DMS153 treated with DMSO at 0.1 percent for 48 hours (cell line): ENCODE results near the gene PTCRA.

Experiments used
- DNase-seq: peaks from one replicate; lab custom pipeline; 2025; ENCODE audit not compliant: unreplicated experiment; lab: John Stamatoyannopoulos, UW

PTCRA gene

DNA sequence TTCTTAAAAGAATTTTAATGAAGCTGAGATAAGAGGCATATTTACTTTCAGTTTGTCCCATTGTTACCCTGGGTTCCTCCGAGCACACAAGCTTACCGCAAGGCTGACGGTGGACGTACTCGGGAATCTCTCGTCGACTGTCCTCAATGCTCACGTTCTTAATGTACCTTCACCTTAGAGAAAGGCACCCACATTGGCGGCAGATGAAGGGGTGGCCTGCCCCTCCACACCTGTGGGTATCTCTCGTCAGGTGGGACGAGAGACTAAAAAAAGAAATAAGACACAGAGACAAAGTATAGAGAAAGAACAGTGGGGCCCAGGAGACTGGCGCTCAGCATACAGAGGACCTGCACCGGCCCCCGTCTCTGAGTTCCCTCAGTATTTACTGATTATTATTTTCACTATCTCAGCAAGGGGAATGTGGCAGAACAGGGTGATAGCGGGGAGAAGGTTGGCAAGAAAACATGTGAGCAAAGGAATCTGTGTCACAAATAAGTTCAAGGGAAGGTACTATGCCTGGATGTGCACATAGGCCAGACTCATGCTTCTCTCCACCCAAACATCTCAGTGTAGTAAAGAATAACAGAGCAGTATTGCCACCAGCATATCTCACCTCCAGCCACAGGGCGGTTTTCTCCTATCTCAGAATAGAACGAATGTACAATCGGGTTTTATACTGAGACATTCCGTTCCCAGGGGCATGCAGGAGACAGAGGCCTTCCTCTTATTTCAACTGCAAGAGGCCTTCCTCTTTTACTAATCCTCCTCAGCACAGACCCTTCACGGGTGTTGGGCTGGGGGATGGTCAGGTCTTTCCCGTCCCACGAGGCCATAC is 13.2 kb upstream of the PTCRA start:
- peak; percentile 1 for DNase-seq

DNA sequence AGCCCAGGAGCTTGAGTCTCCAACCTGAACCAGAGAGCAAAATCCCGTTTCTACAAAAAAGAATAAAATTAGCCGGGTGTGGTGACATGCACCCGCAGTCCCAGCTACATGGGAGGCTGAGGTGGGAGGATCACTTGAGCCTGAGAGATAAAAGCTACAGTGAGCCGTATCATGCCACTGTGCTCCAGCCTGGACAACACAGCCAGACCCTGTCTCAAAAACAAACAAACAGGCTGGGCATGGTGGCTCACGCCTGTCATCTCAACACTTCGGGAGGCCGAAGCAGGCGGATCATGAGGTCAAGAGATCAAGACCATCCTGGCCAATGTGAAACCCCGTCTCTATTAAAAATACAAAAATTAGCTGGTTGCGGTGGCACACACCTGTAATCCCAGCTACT is 11.4 kb upstream of the PTCRA start:
- DNase-seq: no peak

DNA sequence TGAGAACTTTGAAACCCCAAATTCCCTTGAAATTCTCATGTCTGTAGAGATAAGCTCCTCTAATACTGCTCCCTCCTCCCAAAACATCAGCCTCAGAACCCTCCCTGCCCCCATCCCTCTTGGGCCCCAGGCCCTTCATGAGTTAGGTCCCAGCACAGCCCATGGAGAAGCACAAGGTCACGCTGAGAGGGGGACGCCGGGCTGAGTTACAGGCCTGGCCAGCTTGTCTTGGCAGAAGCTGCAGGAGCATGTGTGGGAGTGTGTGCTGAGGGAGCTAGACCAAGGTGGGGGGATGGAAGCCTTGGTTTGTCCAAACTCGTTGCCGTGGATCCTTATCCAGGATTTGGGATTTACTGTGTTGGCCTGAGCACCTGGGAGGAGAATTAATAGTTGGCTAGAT is 8.5 kb upstream of the PTCRA start:
- no peak for DNase-seq

DNA sequence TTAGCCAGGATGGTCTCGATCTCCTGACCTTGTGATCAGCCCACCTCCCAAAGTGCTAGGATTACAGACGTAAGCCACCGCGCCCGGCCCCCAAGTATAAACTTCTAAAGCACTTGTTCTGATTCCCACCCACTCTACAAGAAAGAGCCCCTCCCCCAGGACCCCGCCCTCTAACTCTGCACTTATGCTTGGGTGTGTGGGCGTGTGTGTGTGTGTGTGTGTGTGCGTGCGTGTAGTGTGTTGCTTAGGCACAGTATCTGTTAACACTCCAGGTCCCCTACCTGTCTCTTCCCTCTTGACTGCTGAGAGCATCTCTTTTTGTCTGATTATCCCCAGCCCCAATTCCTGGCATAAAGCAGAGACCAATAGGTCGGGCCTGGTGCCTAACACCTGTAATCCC is 6.0 kb upstream of the PTCRA start:
- DNase-seq: no peak

DNA sequence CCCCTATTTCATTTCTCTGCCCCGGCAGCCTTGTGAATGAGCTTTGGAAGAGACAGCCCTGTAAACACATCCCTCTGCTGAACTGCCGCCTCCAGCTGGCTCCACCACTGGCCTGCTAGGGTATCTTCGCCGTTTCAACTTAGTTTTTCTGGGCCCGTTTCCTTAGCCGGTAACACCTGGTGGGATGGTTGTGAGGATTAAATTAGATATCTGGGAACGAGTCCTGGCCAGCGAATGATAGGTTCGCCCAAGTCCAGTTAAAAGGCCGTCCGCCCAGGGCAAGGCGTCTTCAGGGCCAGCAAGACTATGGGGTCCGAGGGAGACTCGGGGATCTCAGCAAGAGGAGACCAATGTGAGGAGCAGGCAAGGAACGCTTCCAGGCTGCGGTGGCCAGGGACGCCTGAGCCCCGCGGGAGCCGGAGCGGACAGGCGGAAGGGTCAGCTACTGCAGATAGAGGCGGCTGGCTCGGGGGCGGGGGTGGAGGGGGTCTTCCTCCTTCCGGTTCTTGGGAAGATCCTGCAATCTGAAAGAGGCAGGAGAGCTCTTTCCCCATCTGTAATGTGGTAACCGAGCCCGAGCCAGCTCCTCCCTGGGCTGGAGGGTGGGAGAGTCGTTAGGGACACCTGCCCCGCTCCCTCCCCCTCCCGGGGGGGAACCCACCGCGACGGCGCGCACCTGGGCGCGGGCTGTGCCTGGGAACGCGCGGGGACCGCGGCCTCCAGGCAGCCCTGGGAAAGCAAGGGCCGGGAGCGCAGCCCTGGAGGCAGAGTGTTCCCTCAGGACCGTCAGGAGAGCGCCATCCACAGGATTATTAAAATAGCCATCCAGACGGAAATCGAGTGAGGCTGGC is 4.5 kb upstream of the PTCRA start:
- peak; percentile 0 for DNase-seq

DNA sequence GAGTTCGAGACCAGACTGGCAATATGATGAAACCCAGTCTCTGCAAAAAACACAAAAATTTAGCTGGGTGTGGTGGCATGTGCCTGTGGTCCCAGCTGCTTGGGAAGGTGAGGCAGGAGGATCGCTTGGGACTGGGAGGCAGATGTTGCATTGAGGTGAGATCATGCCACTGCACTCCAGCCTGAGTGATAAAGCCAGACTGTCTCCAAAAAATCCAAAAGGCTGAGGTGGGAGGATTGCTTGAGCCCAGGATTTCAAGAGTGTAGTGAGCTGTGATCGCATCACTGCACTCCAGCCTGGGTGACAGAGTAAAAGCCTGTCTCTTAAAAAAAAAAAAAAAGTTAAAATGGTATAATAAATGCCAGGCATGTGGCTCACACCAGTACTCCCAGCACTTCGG is 1.3 kb upstream of the PTCRA start:
- DNase-seq: no peak

DNA sequence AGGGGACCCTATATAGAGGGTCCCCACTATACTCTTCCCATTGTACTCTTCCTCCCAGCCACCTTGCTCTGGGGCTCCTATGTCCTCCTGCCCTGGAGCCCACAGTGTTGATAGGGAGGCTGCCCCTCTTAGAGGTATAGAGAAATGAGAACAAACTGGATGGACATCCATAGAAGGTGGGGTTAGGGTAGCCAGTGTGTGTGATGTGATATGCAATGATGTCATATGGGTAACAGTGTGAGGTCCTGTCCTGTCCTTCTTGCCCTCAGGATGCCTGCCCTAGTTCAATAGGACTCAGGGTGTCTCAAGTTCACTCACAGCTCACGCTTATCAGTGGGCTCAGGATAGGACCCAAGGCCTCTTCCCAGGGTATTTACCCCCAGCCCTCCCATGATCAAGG is 435 bp downstream of the PTCRA start:
- no peak for DNase-seq

DNA sequence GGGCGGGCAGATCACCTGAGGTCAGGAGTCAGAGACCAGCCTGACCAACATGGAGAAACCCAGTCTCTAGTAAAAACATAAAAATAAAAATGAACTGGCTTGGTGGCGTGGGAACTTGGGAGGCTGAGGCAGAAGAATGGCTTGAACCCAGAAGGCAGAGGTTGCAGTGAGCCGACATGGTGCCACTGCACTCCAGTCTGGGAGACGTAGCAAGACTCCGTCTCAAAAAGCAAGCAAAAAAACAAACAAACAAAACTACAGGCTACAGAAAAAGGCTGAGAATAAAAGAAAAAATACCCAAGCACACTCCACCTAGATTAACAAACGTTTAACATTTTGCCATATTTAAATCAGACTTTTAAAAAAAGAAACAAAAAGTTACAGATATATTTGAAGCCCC is 5.9 kb downstream of the PTCRA start:
- DNase-seq: no peak

DNA sequence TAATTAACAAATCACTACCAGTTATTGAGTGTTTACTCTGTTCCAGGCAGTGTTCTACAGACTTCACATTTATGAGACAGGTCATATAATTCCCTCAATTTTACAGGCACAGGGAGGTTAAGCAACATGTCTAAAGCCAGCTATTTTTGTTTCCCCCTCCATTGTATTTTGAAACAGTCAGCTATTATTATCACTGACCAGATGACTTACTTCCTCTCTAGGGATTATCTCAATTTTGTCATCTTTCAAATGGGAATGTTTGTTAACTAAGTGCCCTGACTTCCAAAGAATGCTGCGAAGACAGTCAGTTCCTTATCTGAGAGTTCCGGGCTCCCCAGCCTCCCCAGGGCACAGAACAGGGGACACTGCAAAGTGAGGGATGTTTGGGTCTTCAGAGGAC is 7.8 kb downstream of the PTCRA start:
- DNase-seq: no peak

DNA sequence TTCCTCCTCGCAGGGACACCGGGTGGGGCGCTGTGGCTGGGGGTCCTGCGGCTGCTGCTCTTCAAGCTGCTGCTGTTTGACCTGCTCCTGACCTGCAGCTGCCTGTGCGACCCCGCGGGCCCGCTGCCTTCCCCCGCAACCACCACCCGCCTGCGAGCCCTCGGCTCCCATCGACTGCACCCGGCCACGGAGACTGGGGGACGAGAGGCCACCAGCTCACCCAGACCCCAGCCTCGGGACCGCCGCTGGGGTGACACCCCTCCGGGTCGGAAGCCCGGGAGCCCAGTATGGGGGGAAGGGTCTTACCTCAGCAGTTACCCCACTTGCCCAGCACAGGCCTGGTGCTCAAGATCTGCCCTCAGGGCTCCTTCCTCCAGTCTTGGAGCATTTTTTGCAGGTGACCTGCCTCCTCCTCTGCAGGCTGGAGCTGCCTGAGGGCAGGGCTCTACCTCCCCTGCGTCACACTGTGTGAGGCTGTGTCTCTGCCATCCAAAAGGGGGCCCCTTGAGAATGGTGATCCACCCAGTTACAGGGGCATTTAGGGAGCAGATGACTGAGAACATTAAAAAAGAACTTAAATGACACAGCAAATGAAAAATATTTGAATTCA is 9.5 kb downstream of the PTCRA start:
- no peak for DNase-seq

DNA sequence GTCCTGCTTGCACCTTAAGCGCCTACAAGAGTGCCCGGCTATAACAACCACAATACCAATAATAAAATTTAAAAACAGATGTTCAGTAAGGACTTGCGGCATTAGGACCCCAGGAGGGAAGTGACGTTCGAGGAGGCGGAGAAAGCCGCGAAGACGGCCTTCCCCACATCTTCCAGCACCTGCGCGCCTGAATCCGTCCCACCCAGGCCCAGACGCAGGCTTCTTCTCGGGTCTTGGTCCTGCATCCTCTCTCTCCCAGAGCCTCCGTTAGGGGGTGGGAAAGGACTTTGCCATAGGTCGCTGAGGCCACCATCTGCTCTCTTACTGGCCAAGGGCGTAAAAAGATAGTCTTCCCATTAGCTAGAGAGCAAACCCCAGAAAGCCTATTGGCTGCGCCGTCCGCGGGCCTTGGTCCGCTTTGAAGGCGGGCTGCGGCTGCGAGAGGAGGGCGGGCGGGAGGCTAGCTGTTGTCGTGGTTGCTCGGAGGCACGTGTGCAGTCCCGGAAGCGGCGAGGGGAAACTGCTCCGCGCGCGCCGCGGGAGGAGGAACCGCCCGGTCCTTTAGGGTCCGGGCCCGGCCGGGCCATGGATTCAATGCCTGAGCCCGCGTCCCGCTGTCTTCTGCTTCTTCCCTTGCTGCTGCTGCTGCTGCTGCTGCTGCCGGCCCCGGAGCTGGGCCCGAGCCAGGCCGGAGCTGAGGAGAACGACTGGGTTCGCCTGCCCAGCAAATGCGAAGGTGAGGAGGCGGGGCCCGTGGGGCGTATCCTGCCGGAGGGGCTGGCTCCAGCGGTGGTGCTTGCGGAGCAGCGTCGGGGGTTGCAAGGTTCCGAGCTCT is 13.3 kb downstream of the PTCRA start, which contains the start of gene CNPY3:
Gene CNPY3, plus strand, starts transcription at position 495 of the 835 bp plus-strand sequence. Its CDS starts 91 bp downstream, at position 586.
- peak; percentile 95 for DNase-seq

DNA sequence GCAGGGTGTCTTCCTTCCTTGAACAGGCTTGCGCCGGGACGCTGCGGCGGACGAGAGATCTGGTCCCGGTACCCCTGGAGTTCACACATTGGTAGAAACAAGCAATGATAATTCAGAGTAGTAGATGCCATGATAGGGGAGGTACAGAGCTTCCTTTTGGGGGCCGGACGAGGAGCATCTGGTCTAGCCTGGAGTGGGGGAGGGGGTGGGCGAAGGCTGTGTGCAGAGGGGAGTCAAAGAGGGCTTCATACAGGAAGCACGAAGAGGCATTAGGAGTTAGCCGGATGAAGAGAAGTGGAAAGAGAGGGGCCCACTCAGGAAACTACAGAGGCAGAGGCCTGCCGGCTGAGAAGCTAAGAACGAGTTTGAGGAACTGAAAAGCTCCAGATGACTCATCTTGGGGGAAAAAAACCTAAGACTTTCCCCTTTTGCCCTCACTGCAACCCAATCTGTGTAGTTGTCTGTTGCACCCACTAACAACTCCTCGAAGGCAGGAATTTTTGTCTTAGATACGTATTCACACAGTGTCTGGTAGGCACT is 14.0 kb downstream of the PTCRA start:
- DNase-seq: no peak

DNA sequence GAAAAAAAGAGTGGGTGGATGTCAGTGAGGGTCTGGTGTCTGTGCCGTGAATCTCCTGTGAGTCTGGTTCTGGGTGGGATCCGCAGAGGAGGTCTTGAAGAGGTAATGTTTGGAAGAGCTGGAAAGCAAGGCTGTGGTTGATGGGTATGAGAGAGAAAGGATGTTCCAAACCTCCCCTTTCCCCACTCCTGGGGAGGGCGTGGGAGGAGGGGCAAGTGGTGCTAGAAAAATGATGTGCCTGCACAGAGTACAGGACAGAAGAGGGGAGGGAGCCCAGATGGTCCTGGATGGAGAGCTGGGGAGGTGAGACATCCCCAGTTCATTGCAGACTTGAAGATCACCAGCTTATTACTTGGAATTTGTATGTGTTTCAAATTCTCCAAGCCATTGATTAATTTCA is 16.6 kb downstream of the PTCRA start:
- DNase-seq: no peak

DNA sequence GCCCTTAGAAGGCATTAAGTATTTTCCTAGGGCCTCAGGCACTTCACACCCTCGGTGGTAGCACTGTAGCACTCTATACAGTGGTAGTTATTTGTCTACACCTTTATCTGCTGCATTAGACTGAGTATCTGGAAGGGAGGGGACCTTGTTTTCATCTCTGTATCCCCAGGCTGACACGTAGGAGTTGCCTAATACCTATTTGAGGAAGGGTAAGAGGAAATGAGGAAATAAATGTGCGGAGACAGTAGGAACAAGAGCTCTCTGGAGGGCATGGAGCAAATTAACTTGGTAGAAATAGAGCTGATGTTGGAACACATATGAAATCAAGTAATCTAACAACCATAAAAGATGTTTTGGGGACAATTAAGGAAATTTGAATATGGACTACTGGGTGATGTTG is 17.4 kb downstream of the PTCRA start:
- DNase-seq: no peak

DNA sequence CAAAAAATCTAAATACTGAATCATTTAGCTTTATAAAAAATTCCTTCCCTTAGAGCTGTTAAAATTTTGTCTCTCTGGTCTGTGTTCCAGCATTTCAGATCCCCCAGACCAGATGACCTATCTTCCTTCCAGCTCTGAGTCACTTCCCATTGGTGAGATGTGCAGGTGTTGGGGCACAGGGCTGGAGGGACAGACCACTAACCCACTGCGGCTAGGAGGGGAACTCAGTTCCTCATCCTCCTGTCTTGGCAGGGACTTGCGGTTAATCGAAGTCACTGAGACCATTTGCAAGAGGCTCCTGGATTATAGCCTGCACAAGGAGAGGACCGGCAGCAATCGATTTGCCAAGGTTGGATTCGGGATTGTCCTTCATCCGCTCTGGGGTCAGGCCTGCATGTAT is 19.5 kb downstream of the PTCRA start:
- no peak for DNase-seq

DNA sequence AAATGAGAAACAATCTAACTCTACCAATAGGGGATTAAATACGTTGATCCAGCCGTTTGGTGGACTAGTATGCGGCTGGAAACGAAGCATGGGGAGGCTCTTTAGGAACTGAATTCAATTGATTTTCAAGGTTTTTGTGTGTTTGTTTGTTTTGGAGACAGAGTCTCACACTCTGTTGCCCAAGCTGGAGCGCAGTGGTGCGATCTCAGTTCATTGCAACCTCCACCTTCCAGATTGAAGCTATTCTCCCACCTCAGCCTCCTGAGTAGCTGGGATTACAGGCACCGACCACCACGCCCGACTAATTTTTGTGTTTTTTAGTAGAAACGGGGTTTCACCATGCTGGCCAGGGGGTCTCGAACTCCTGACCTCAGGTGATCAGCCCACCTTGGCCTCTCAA is 20.5 kb downstream of the PTCRA start:
- no peak for DNase-seq

DNA sequence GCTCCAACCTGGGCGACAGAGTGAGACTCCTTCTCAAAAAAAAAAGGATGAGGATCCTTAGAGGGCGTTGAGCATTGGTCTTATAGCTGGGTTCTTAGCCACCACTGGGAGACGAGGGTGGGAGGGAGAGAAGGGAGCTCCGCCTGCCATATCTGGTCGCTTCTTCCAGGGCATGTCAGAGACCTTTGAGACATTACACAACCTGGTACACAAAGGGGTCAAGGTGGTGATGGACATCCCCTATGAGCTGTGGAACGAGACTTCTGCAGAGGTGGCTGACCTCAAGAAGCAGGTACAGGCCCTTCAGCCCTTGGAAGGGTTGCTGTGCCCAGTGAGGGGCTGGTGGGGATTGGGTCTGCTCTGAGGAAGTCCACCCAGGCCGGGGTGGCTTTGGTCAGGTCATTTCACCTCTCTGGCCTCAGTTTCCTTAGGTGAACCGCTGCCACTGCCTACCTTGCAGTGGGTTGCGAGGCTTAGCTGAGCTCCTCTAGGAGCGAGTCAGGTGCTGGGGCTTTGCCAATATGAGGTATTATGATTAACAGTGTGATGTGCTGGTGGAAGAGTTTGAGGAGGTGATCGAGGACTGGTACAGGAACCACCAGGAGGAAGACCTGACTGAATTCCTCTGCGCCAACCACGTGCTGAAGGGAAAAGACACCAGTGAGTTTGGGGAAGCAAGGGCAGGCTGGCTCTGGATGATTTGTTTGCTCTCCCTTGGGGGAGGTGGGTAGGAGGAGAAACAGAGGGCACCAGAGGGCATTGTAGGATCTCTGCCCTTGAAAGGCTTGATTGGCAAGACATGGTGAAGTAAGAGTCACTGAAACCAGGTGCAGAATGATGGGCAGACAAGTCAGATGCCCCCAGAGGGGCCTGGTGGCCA is 21.9 kb downstream of the PTCRA start:
- DNase-seq: no peak

DNA sequence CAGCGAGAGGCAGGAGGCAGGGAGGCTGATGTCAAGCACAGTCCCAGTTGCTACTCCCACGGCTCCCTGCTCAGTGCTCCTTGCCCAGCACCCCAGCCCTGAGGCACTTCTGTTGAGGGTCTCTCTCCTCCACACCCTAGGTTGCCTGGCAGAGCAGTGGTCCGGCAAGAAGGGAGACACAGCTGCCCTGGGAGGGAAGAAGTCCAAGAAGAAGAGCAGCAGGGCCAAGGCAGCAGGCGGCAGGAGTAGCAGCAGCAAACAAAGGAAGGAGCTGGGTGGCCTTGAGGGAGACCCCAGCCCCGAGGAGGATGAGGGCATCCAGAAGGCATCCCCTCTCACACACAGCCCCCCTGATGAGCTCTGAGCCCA is 22.6 kb downstream of the PTCRA start:
- no peak for DNase-seq

DNA sequence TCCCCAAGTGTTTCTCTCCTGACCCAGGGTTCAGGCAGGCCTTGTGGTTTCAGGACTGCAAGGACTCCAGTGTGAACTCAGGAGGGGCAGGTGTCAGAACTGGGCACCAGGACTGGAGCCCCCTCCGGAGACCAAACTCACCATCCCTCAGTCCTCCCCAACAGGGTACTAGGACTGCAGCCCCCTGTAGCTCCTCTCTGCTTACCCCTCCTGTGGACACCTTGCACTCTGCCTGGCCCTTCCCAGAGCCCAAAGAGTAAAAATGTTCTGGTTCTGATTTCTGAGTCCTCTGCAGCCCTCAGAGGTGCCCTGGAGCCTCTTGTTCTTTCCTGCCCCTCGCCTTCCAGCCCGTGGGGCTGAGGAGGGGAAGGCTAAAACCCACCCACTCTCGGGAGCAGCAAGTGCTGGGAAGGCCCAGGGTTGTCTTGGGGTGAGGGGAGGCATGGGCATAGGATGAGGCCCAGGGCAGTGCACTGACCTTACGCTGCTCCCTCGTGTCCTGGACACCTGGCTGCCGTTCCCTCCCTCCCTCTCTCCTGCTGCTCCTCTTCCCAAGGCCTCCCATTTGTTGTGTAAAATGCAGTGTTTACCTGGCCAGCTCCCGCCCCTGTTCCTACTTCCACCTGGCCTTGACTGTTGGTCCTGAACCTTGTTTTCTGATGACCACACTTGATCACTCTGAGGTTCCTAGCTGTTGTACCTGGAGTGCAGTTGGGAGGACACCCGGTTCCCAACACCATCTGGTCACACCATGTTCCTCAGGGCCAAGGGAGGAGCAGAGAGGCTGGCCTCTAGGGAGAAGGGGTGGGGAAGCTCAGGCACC is 23.3 kb downstream of the PTCRA start:
- no peak for DNase-seq
